Esophagus squamous epithelium (tissue), 5 donors: Measurements from ENCODE around the gene RUNX3. TPM values are rescaled to one million over a fixed set of nuclear protein-coding genes. Genes with fewer than 3 reads are reported as not detected.

Experiments used
- DNase-seq: peaks from one replicate; lab custom pipeline; 2025; lab: John Stamatoyannopoulos, UW
- H3K27ac ChIP-seq, 4 donors: fragments of 200-600 bp; sonication (generic); one replicate each; pipeline ENCODE4 v1.5.1; 2016 to 2019; ENCODE audit warnings: mild to moderate bottlenecking in 1 of 4
- H3K27me3 ChIP-seq, 4 donors: fragments of 200-600 bp; sonication (generic); 1 replicate in 3 of 4; 2 replicates in 1 of 4; pipeline versions ENCODE4 v1.5.1 to v1.6.0; 2017 to 2021; ENCODE audit warnings: antibody characterized with exemption in 1 of 4
- H3K36me3 ChIP-seq, 3 donors: fragments of 200-600 bp; sonication (generic); one replicate each; pipeline ENCODE4 v1.5.1; 2016 to 2019
- H3K4me1 ChIP-seq, 3 donors: fragments of 200-600 bp; sonication (generic); one replicate each; pipeline ENCODE4 v1.5.1; 2017 to 2019
- H3K4me3 ChIP-seq, 4 donors: fragments of 200-600 bp; sonication (generic); 1 replicate in 3 of 4; 2 replicates in 1 of 4; pipeline ENCODE4 v1.5.1; 2016 to 2019; ENCODE audit warnings: mild to moderate bottlenecking in 2 of 4, moderate library complexity in 1 of 4
- H3K9me3 ChIP-seq, 3 donors: fragments of 200-600 bp; sonication (generic); one replicate each; pipeline ENCODE4 v1.5.1; 2016 to 2019
- CTCF ChIP-seq, 6 experiments: fragments of 450-650 bp in 4 of 6; fragments of 200-600 bp in 2 of 6; sonication (generic) in 2 of 6; IDR thresholded peaks; one replicate each; pipeline ENCODE4 v1.5.1; 2016 to 2019; ENCODE audit warnings: antibody characterized with exemption in 6 of 6, mild to moderate bottlenecking in 4 of 6, moderate library complexity in 4 of 6
- POLR2A ChIP-seq, 4 donors: fragments of 450-650 bp; IDR thresholded peaks; one replicate each; pipeline ENCODE4 v1.6.1; 2017; ENCODE audit warnings: antibody characterized with exemption in 4 of 4, mild to moderate bottlenecking in 4 of 4, moderate library complexity in 3 of 4
- WGBS, 2 donors: methylation state at CpG; one replicate each; pipeline ENCODE4 v1.1.5; 2018; 5-methylcytosine and 5-hydroxymethylcytosine counted together
- intact Hi-C: fragments of 100-400 bp; cut with DNase I; formaldehyde crosslinking; loops from one replicate; pipeline ENCODE4 v1.15.0; 2022
- total RNA-seq, 4 donors: library from RNA; depleted of rRNA; stranded (reverse); fragments of >200 nt; gene quantifications; one replicate each; pipeline ENCODE4 v1.1.0, GENCODE V29; 2016
- donor health status: DM: yes; HTN: yes; CAD: no.

RUNX3 gene
- total RNA-seq, 4 donors from 2014 or later, result 1.9 to 5.7 (median 3.1) TPM

GRCh38 chr1:24932725-24933294 is 2.7 kb upstream of the RUNX3 start:
- no peak for TF ChIP-seq POLR2A (IDR thresholded peaks at IDR 0.05)

GRCh38 chr1:24932284-24932683 is 2.2 kb upstream of the RUNX3 start:
- peaks cover 27 to 51% (median 29%) of the 10 kb centered on the region in 3 donors for H3K4me1 ChIP-seq
- TF ChIP-seq POLR2A (IDR thresholded peaks at IDR 0.05) (no peak), CTCF (IDR thresholded peaks at IDR 0.05) (peak; percentile 44 to 70 (median 60))
- H3K36me3 ChIP-seq, result no peaks in the 10 kb centered on the region
- WGBS, 2 donors, result 25 to 40% methylated on average over 1 to 5 of the region's 34 CpGs
- intact Hi-C loops, result no loop called here
- peaks cover 27 to 94% (median 43%) of the 10 kb centered on the region in 4 donors for H3K27me3 ChIP-seq
- no peaks in the 10 kb centered on the region for H3K9me3 ChIP-seq
- DNase-seq, result no peak
- H3K27ac ChIP-seq, result no peak overlapping the region
- H3K4me3 ChIP-seq, result peak overlapping the region in 2 of 4 donors; percentile 24 to 44

More at GRCh38 chr1:24932725-24933294, 2.7 kb upstream of the RUNX3 start:
- no peak for DNase-seq
- intact Hi-C loops, result no loop called here
- Histone ChIP-seq H3K36me3 (no peaks in the 10 kb centered on the region), H3K27ac (no peak overlapping the region), H3K4me3 (no peak overlapping the region), H3K9me3 (no peaks in the 10 kb centered on the region), H3K4me1 (peaks cover 27 to 46% (median 29%) of the 10 kb centered on the region in 3 donors), H3K27me3 (peaks cover 27 to 88% (median 40%) of the 10 kb centered on the region in 4 donors)
- WGBS, 2 donors, result 38 to 57% methylated on average over 7 to 11 of the region's 13 CpGs

GRCh38 chr1:24931468-24932231 is 1.6 kb upstream of the RUNX3 start:
- H3K4me1 ChIP-seq, result peaks cover 27 to 57% (median 33%) of the 10 kb centered on the region in 3 donors
- no peaks in the 10 kb centered on the region for H3K36me3 ChIP-seq
- peak overlapping the region in 2 of 4 donors; percentile 24 to 44 for H3K4me3 ChIP-seq
- H3K27me3 ChIP-seq, result peaks cover 27 to 100% (median 45%) of the 10 kb centered on the region in 4 donors
- no peak for DNase-seq
- H3K9me3 ChIP-seq, result no peaks in the 10 kb centered on the region
- TF ChIP-seq POLR2A (IDR thresholded peaks at IDR 0.05) (no peak), CTCF (IDR thresholded peaks at IDR 0.05) (no peak)
- no peak overlapping the region for H3K27ac ChIP-seq
- 25 to 48% methylated on average over 19 to 20 of the region's 63 CpGs for WGBS, 2 donors
- intact Hi-C loops, result no loop called here

- 26 to 52% methylated on average over 10 to 15 of the region's 21 CpGs for WGBS, 2 donors
- Histone ChIP-seq H3K4me1 (peaks cover 27 to 63% (median 37%) of the 10 kb centered on the region in 3 donors), H3K36me3 (no peaks in the 10 kb centered on the region), H3K27ac (no peak overlapping the region), H3K27me3 (peaks cover 27 to 100% (median 45%) of the 10 kb centered on the region in 4 donors), H3K4me3 (no peak overlapping the region), H3K9me3 (no peaks in the 10 kb centered on the region)
- intact Hi-C loops, result no loop called here
- no peak for DNase-seq
- TF ChIP-seq POLR2A (IDR thresholded peaks at IDR 0.05) (no peak), CTCF (IDR thresholded peaks at IDR 0.05) (no peak)
Measured at GRCh38 chr1:24931146-24931467, 1.0 kb upstream of the RUNX3 start.

- no peak for DNase-seq
- H3K9me3 ChIP-seq, result no peaks in the 10 kb centered on the region
- TF ChIP-seq POLR2A (IDR thresholded peaks at IDR 0.05), result no peak
- TF ChIP-seq CTCF (IDR thresholded peaks at IDR 0.05), result no peak
- WGBS, 2 donors, result 0 to 2% methylated on average over 3 to 8 of the region's 129 CpGs
- peaks cover 34 to 100% (median 48%) of the 10 kb centered on the region in 4 donors for H3K27me3 ChIP-seq
- H3K4me3 ChIP-seq, result peak overlapping the region; percentile 22 to 67 (median 40)
- H3K27ac ChIP-seq, result peak overlapping the region; percentile 51 to 88 (median 74)
- H3K4me1 ChIP-seq, result peaks cover 31 to 70% (median 41%) of the 10 kb centered on the region in 3 donors
- intact Hi-C loops, result no loop called here
- no peaks in the 10 kb centered on the region for H3K36me3 ChIP-seq
Measured at GRCh38 chr1:24929398-24930259, 447 bp downstream of the RUNX3 start.
